GM04504 (cell line): Measurements from ENCODE around the gene POLD3.
"Not testable (repeated sequence)": the region's sequence is repeated elsewhere in the genome, so short reads cannot be mapped to it uniquely, and the experiment has no call there.

Source experiments
- DNase-seq: peaks from one replicate; pipeline ENCODE4 v3.0.0-alpha.2; 2012; ENCODE audit warnings: low read depth

Gene POLD3

GRCh38 chr11:74638869-74639268 is 46.5 kb downstream of the POLD3 start:
- no peak for DNase-seq

- DNase-seq: no peak
Measured at GRCh38 chr11:74639533-74639932, 47.2 kb downstream of the POLD3 start.

- no peak for DNase-seq
Measured at GRCh38 chr11:74641289-74641688, 48.9 kb downstream of the POLD3 start.

DNA sequence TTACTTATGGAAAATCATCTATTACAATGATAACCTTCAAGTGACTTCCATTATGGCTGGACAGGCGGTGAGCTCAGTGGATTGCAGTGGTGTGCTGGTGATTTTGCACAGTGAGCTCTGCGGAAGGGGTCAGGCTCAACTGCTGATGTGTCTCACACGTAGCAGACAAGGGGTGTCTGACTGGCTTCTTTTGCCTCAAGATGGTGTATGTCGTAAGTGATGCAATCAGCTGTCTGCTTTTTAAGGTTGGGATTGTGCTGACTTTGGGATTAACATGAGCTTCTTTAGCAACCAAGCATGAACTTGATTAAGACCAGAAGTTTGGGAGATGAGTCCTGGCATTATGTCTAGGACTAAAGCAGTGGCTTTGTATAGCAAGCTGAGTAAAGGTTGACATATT is 49.5 kb downstream of the POLD3 start:
- no peak for DNase-seq

DNA sequence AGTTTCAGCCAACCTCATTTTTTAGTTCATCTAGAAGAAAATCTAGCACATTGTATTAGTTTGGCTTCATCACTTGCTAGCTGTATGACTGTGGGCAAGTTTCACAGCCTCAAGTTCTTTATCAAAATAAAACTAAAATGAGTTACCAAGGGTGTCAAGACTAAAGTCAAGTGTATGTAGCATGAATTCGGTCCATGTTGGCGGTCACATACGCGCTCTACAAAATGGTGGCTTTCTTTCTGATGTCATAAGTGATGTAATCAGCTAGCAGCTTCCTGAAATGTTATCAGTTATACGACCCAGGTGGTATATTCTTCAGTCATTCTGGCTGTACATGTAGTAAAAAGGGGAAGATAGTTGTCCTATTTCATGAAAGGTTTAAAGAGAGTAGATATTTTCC is 50.5 kb downstream of the POLD3 start:
- DNase-seq: no peak

GRCh38 chr11:74644081-74644480 is 51.7 kb downstream of the POLD3 start:
- DNase-seq: no peak

- DNase-seq: no peak
Measured at GRCh38 chr11:74646215-74646614, 53.8 kb downstream of the POLD3 start.

DNA sequence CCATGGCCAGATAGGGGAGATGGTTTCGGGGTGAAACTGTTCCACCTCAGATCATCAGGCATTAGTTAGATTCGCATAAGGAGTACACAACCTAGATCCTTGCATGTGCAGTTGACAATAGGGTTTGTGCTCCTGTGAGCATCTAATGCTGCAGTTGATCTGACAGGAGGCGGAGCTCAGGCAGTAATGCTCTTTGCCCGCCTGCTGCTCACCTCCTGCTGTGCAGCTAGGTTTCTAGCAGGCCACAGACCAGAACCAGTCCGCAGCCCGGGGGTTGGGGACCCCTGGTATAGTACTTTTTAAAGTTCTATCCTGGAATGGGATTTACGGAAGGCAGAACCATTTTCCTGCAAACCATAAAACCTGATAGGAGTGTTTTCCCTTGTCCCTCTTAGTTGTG is 54.6 kb downstream of the POLD3 start:
- no peak for DNase-seq

DNA sequence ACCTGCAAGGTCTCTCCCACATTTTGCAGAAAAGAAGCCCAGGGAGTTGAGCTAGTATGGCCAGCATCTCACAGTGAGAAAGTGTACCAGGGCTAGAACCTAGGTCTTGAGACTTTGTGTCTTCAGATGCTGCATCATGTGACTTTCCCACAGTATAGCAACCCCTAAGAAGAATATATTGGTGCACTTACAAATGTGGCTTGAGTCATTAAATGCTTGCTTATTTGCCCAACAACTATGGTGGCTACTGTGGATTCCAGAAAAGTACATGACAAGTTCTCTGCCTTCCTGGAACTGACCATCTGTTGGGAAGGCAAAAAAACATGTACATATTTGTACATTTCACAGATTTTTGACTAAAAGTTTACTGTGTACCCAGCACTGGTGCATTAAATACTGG is 55.0 kb downstream of the POLD3 start:
- DNase-seq: no peak

DNA sequence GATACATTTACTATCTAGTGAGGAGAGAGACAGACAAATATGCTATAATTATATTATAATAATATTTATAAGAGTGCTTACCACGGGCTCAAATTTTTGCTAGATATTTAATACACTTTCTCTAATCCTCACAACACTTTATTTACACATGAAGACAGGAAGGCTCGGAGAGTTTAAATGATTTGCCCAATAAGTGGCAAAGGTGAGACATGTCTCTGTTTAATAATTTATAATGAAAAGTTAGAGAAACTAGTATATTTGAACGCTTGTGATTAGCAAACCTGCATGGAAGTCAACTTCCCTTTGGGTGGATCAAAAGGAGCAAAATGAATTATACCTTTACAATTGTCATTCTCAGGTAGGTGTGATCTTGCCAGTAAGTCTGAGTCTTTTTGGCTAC is 55.4 kb downstream of the POLD3 start:
- no peak for DNase-seq

- no peak for DNase-seq
Measured at GRCh38 chr11:74648894-74649293, 56.5 kb downstream of the POLD3 start.

DNA sequence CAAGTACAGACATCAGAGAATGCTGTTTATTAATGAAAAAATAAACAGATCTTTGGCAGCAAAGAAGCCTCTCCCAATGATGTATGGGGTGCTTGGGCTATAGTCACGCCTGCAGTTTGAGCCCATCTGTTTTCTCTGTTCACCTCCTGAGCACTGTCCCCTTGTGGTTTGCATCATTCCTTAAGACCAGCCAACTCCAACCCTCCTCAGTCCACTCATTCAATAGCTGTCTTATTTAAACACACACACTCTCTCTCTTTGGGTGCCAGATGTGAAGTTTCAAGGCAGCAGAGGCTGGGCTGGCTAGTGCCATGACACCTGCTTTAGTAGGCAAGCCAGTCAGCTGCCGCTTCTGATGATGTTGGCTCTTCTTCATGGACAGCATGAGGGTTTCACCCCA is 58.1 kb downstream of the POLD3 start:
- DNase-seq: peak; percentile 49

GRCh38 chr11:74654976-74655375 is 62.6 kb downstream of the POLD3 start:
- DNase-seq: no peak

DNA sequence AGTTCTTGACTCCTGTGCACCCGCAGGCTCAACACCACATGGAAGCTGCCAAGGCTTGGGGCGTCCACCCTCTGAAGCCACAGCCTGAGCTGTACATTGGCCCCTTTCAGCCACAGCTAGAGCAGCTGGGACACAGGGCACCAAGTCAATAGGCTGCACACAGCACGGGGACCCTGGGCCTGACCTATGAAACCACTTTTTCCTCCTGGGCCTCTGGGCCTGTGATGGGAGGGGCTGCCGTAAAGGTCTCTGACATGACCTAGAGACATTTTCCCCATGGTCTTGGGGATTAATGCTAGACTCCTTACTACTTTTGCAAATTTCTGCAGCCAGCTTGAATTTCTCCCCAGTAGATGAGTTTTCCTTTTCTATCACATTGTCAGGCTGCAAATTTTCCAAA is 66.7 kb downstream of the POLD3 start:
- not testable (repeated sequence) for DNase-seq

DNA sequence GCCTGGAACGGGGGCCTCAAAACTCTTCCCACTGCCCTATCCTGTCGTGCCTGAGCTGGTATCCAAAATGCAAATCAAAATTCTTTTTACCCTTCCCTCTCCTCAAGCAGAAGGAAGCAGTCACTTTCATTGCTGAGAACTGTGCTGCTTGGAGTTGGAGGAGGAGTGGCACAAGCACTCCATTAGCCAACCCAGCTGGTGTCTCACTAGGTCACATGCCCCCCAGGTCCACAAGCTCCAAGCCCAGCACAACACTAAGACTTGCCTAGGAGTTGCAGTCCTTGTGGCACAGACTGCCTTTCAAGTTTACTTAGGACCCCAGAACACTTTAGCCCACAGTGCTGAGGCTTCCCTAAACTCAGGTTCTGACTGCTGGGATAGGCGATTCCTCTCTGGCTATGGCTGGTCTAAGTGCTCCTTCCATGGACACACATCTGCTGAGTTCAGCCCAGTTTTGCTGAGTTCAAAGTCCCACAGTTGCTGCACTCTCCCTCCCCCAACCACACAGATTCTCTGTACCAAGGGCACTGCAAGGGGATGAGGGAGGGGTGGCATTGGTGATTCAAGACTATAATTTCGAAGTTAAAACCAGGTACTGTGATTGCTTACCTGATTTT is 70.2 kb downstream of the POLD3 start:
- no peak for DNase-seq

- DNase-seq: no peak
Measured at GRCh38 chr11:74663315-74663714, 70.9 kb downstream of the POLD3 start.

- DNase-seq: no peak
Measured at GRCh38 chr11:74669211-74670160, 77.1 kb downstream of the POLD3 start.

DNA sequence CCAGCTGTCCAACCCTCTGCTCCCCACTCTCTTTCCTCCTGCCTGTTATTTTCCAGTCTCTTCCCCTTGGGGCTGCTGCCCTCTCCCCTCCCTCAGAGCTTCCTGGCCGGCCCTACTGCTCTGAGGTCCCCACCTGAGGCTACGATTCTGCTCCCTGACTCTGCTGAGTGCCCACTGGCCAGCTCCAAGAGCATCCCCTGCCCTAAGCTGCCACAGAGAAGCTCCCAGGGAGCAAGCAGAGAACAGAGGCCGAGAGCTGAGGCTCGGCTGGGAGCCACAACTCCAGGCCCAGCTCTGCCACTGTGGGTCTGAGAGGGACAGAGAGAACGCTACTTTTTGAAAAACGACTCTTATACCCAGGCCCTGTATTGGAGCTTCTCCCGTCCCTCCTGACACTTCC is 77.8 kb downstream of the POLD3 start:
- DNase-seq: no peak

DNA sequence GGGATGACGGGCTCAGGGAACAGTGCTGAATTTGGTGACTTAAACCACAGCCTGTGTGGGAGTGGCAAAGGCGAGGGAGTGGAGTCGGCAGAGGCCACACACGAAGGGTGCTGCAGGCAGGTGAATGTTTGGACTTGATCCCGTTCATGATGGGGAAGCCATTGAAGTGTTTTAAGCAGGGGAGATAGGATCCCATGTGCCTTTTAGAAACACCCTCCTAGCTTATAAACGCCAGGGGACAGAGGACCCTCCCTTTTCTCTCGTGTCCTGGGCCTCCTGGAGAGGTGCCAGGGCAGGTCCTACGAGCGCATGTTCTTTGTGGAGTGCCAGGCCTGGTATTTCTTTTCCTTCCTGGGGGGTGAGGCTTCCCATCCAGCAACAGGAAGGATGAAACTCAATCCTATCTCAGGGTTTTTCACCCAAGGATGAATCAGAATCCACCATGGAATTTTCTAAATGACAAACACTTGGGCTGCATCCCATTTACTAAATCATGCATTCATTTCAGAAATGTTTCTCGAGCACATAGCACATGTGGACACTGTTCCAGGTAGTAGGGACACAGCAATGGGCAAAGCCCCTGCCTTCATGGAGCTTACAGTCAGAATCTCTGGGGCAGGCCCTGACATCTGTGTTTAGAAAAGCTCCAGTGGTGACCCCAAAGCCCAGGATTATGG is 79.3 kb downstream of the POLD3 start:
- peak; percentile 60 for DNase-seq

- DNase-seq: no peak
Measured at GRCh38 chr11:74672332-74672955, 80.1 kb downstream of the POLD3 start.

DNA sequence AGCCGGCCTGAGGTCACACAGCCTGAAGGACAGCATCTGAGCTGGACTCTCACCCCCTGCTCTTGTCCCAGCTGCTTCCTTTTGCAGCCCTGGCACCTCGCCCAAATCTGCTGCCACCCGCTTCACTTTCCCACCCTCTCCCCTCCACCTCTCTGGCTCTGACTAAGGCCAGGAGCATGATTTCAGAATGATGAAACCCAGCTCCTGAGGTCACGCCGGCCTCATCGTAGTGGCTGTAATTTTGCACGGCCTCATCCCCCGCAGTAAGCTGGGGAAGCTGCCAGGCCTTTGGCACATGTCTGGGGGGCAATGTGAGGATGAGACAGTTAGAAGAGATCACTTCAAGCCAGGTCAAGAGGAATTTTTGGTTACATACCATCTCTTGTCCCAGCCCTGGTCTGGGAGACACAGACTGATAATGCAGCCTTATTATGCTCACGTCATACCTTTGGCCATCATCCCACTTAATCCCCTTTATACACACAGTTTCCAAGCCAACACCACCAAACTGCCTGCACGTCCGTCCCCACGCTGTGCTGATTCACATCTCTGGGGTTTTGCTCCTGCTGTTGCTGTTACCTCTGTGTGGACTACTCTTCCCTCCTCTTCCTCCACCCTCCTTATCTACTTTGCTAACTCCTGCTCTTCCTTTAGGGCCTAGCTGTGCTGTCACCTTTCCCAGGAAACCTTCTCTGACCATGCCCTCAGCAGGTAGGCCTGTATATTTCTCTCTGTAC is 80.7 kb downstream of the POLD3 start:
- DNase-seq: peak; percentile 96
